Left lung (tissue), 10 donors: ENCODE results near the gene EVI5. TPM values are rescaled to one million over a fixed set of nuclear protein-coding genes. Genes with fewer than 3 reads are reported as not detected.

Experiments
- ATAC-seq: fragments of 200-7000 bp; cut with Tn5 transposase; one replicate; pipeline ENCODE4 v1.9.1; 2020; ENCODE audit warnings: moderate library complexity
- DNase-seq, 4 donors: peaks; one replicate each; pipeline ENCODE4 v3.0.0-alpha.2; 2013 to 2020
- H3K27ac ChIP-seq, 2 donors: fragments of 200-600 bp; sonication (generic) in 1 of 2; one replicate each; pipeline versions ENCODE4 v1.5.0 to v1.8.0; 2020 to 2021
- H3K27me3 ChIP-seq, 2 donors: fragments of 200-600 bp; sonication (generic) in 1 of 2; one replicate each; pipeline versions ENCODE4 v1.5.0 to v1.8.0; 2020 to 2021
- H3K36me3 ChIP-seq, 2 donors: fragments of 200-600 bp; sonication (generic) in 1 of 2; one replicate each; pipeline versions ENCODE4 v1.5.0 to v1.8.0; 2020 to 2021
- H3K4me1 ChIP-seq, 2 donors: fragments of 200-600 bp; one replicate each; pipeline ENCODE4 v1.8.0; 2021
- H3K4me3 ChIP-seq, 2 donors: fragments of 200-600 bp; sonication (generic) in 1 of 2; one replicate each; pipeline versions ENCODE4 v1.5.0 to v1.8.0; 2020 to 2021; ENCODE audit warnings: mild to moderate bottlenecking in 1 of 2
- H3K9me3 ChIP-seq, 2 donors: fragments of 200-600 bp; sonication (generic) in 1 of 2; one replicate each; pipeline versions ENCODE4 v1.5.0 to v1.8.0; 2020 to 2021
- intact Hi-C, 2 donors: fragments of 100-400 bp; cut with DNase I; formaldehyde crosslinking; loops; one replicate each; pipeline versions ENCODE4 v1.11.2 to v1.14.2; 2022
- polyA plus RNA-seq, 6 donors: library from polyadenylated mRNA; unstranded; fragments of 120-200 nt; gene quantifications; one replicate each; pipeline ENCODE4 v1.2.1, GENCODE V29; 2013; ENCODE audit not compliant: insufficient read length in 6 of 6
- total RNA-seq, 2 donors: library from RNA; stranded (reverse); fragmentation: NEBNext Ultra II Directional; extraction: Animal tissue kit (Norgen Biotek cat#: 25700); gene quantifications; one replicate each; pipeline ENCODE4 v1.2.1, GENCODE V29; 2021
- TF ChIP-seq, protein P1 (sequence below), 2 donors: fragments of 200-600 bp; sonication (generic) in 1 of 2; IDR thresholded peaks; one replicate each; pipeline versions ENCODE4 v1.5.0 to v1.8.0; 2021; ENCODE audit warnings: antibody characterized with exemption in 2 of 2
- donor health status: DM: no; HTN: yes; CAD: no.
- donor health status: DM: no; HTN: no; CAD: no.

Gene EVI5
- total and polyA plus RNA-seq, 8 donors, result 17.5 to 49.7 (median 22.4) TPM

DNA sequence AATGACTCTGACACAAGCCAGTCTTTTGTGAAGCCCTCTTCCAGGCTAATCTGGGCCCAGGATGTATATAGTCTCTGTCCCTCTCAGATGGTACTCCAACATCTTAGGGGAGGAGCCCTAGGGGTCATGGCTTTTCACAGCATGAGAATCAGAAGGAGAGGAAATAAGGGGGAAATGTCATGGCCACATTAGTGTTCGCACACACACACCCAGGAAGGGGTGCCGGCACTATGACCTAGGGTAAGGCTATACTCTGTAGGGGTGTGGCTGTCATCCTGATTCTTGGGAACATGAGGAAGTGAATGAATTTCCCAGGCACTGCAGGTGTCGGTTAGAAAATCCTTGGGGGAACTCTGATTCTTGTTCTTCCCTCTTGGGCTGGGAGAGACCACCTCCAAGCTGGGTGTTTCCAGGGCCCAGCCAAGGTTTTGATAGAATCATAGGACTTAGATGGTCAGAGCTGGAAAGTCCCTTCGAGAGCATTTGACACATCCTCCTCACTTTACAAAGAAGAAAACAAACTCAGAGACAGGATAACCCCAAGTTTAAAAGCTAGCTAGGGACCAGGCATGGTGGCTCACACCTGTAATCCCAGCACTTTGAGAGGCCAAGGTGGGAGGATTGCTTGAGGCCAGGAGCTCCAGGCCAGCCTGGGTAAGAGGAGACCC lies 320.2 kb downstream of the EVI5 start:
- Histone ChIP-seq H3K27me3 (no peaks in the 10 kb centered on the region), H3K9me3 (no peaks in the 10 kb centered on the region), H3K36me3 (no peaks in the 10 kb centered on the region), H3K27ac (no peak overlapping the region), H3K4me3 (no peak overlapping the region), H3K4me1 (peaks cover 0 to 39% of the 10 kb centered on the region in 2 donors)
- intact Hi-C loops, result no loop called here
- ATAC-seq (no peak), DNase-seq (no peak)
- TF ChIP-seq, protein P1, sequence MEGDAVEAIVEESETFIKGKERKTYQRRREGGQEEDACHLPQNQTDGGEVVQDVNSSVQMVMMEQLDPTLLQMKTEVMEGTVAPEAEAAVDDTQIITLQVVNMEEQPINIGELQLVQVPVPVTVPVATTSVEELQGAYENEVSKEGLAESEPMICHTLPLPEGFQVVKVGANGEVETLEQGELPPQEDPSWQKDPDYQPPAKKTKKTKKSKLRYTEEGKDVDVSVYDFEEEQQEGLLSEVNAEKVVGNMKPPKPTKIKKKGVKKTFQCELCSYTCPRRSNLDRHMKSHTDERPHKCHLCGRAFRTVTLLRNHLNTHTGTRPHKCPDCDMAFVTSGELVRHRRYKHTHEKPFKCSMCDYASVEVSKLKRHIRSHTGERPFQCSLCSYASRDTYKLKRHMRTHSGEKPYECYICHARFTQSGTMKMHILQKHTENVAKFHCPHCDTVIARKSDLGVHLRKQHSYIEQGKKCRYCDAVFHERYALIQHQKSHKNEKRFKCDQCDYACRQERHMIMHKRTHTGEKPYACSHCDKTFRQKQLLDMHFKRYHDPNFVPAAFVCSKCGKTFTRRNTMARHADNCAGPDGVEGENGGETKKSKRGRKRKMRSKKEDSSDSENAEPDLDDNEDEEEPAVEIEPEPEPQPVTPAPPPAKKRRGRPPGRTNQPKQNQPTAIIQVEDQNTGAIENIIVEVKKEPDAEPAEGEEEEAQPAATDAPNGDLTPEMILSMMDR (IDR thresholded peaks at IDR 0.05), result no peak

DNA sequence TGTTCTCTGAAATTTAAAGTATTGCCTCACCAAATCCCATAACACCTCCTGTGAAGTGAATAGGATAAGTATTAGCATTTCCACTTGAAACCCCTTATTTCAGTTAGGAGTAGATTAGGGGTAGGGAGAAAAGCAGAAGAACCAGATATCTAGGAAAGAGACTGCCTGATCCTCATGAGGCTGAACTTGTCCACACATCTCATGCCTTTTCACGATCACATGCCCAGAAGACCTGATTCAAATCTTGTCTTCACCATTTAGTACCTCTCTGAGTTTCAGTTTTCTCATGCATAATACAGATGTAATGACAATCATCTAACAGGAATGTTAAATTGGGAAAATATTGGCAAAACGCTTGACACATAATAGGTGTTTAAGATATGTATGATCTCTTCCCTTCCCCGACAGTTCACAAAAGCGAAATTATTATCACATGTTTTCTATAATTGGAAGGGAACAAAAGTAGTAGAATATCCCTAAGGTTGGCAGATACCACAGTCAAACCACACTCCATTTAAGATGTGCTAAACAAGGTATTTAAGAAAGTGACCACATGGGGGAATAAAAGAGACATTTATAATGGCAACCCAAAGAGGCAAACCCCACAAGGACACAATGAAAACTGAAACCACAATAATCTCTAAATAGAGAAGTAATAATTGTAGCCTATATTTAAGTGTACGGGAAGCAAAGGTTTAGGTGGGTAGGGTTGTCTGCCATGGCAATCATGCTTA lies 323.4 kb downstream of the EVI5 start:
- DNase-seq (no peak), ATAC-seq (no peak)
- H3K36me3 ChIP-seq, result no peaks in the 10 kb centered on the region
- no peaks in the 10 kb centered on the region for H3K27me3 ChIP-seq
- TF ChIP-seq, protein P1 (IDR thresholded peaks at IDR 0.05), result no peak
- intact Hi-C loops, result no loop called here
- peaks cover 0 to 46% of the 10 kb centered on the region in 2 donors for H3K4me1 ChIP-seq
- no peaks in the 10 kb centered on the region for H3K9me3 ChIP-seq
- no peak overlapping the region for H3K4me3 ChIP-seq
- H3K27ac ChIP-seq, result peak overlapping the region in 1 of 2 donors; percentile 86

DNA sequence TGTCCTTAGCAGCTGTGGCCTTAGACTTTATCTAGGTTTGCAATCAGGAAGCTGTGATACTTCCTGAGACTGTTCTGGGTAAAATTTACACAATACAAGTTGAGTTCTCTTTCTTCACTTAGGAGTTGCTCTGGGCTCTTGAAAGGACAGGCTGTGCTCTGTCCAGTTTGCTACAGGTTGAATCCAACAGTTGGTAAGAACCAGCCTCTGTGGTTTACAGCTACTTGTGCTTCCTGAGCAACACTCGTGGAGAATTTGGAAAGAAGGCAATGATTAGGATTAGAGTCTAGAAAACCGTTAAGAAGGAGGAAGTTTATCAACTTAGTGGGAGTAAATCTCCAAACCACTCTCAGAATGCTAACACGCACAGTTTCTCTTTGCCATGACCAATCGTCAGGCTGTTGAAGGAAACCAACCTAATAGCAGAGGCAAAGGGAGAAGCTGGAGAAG lies 325.0 kb downstream of the EVI5 start:
- Histone ChIP-seq H3K4me3 (no peak overlapping the region), H3K27ac (peak overlapping the region in 1 of 2 donors; percentile 86), H3K36me3 (no peaks in the 10 kb centered on the region), H3K4me1 (peaks cover 0 to 46% of the 10 kb centered on the region in 2 donors), H3K27me3 (no peaks in the 10 kb centered on the region), H3K9me3 (no peaks in the 10 kb centered on the region)
- ATAC-seq, result peak; percentile 68
- TF ChIP-seq, protein P1 (IDR thresholded peaks at IDR 0.05), result no peak
- intact Hi-C loops, result no loop called here
- DNase-seq, result no peak

Other genes starting within 250 kb of the EVI5 start
- gene RPL5, start 46.9 kb upstream of the EVI5 start, total RNA-seq, result 100 to 1,000 TPM; 695 to 747 TPM
- 1,000 to 10,000 TPM; 2,873 to 3,250 (median 3,064) TPM for gene RPL5, start 46.9 kb upstream of the EVI5 start, polyA plus RNA-seq
- gene DIPK1A, start 176.4 kb upstream of the EVI5 start, total RNA-seq, result 10 to 100 TPM in 1 of 2 donors, 1 to 10 TPM in 1; 6.8 to 10.8 TPM
- gene DIPK1A, start 176.4 kb upstream of the EVI5 start, polyA plus RNA-seq, result 10 to 100 TPM in 3 of 6 donors, 1 to 10 TPM in 3; 8.2 to 14.8 (median 10.3) TPM